Measurements from ENCODE around the gene COMMD2. TPM values are rescaled to one million over a fixed set of nuclear protein-coding genes. Genes with fewer than 3 reads are reported as not detected.

Gene COMMD2
- total RNA-seq, 6 experiments from 2014 or later = 11.0 to 17.7 (median 14.0) TPM

DNA sequence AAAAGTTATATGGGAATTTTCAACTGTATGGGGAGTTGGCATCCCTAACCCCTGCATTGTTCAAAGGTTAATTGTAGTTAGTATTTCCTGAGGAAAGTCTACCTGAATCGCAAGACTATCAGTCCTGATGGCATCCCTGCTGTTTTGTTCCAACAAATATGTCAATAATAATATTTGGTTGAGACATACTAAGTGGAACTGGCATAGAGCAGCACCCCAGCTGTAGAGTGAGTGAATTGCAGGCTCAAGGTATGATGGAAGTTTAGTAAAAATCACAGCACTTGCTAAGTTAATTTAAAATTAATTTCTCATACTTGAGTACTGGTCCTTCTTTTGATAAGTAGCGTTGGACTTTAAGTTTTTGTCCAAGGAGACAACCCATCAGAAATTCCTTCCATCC lies 18.0 kb upstream of the COMMD2 start:
- Histone ChIP-seq H3K9me3 (no peaks in the 10 kb centered on the region), H3K4me3 (no peak overlapping the region), H3K4me1 (no peaks in the 10 kb centered on the region), H3K36me3 (no peaks in the 10 kb centered on the region), H3K27me3 (no peaks in the 10 kb centered on the region), H3K27ac (no peak overlapping the region)
- no peak for DNase-seq
- 48% methylated on average over 2 of the region's 2 CpGs for WGBS (ENCODE audit: insufficient coverage, low coverage, low lambda C conversion rate, missing lambda C conversion rate)
- TF ChIP-seq, protein P1, sequence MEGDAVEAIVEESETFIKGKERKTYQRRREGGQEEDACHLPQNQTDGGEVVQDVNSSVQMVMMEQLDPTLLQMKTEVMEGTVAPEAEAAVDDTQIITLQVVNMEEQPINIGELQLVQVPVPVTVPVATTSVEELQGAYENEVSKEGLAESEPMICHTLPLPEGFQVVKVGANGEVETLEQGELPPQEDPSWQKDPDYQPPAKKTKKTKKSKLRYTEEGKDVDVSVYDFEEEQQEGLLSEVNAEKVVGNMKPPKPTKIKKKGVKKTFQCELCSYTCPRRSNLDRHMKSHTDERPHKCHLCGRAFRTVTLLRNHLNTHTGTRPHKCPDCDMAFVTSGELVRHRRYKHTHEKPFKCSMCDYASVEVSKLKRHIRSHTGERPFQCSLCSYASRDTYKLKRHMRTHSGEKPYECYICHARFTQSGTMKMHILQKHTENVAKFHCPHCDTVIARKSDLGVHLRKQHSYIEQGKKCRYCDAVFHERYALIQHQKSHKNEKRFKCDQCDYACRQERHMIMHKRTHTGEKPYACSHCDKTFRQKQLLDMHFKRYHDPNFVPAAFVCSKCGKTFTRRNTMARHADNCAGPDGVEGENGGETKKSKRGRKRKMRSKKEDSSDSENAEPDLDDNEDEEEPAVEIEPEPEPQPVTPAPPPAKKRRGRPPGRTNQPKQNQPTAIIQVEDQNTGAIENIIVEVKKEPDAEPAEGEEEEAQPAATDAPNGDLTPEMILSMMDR (IDR thresholded peaks at IDR 0.05) = no peak
- no peak for TF ChIP-seq POLR2A (IDR thresholded peaks at IDR 0.05)
- intact Hi-C loops (cut with DNase I) = no loop called here
- no peak for ATAC-seq

GRCh38 chr3:149768704-149769103 lies 16.4 kb upstream of the COMMD2 start:
- H3K4me3 ChIP-seq = no peak overlapping the region
- no peaks in the 10 kb centered on the region for H3K4me1 ChIP-seq
- intact Hi-C loops (cut with DNase I) = no loop called here
- 74% methylated on average over 6 of the region's 6 CpGs for WGBS (ENCODE audit: insufficient coverage, low coverage, low lambda C conversion rate, missing lambda C conversion rate)
- no peaks in the 10 kb centered on the region for H3K36me3 ChIP-seq
- TF ChIP-seq, protein P1 (IDR thresholded peaks at IDR 0.05) = no peak
- no peak for TF ChIP-seq POLR2A (IDR thresholded peaks at IDR 0.05)
- ATAC-seq (no peak), DNase-seq (no peak)
- no peak overlapping the region for H3K27ac ChIP-seq
- H3K27me3 ChIP-seq = no peaks in the 10 kb centered on the region
- no peaks in the 10 kb centered on the region for H3K9me3 ChIP-seq

GRCh38 chr3:149767720-149768119 lies 15.4 kb upstream of the COMMD2 start:
- DNase-seq (no peak), ATAC-seq (no peak)
- TF ChIP-seq, protein P1 (IDR thresholded peaks at IDR 0.05) = no peak
- TF ChIP-seq POLR2A (IDR thresholded peaks at IDR 0.05) = no peak
- Histone ChIP-seq H3K4me3 (no peak overlapping the region), H3K36me3 (no peaks in the 10 kb centered on the region), H3K27ac (no peak overlapping the region), H3K27me3 (no peaks in the 10 kb centered on the region), H3K4me1 (no peaks in the 10 kb centered on the region), H3K9me3 (no peaks in the 10 kb centered on the region)
- intact Hi-C loops (cut with DNase I) = no loop called here
- WGBS (ENCODE audit: insufficient coverage, low coverage, low lambda C conversion rate, missing lambda C conversion rate) = 92% methylated on average over 5 of the region's 6 CpGs

GRCh38 chr3:149765762-149766334 lies 13.6 kb upstream of the COMMD2 start:
- H3K27me3 ChIP-seq = no peaks in the 10 kb centered on the region
- ATAC-seq (peak; percentile 61 to 80 (median 71)), DNase-seq (no peak)
- TF ChIP-seq, protein P1 (IDR thresholded peaks at IDR 0.05) = peak; percentile 48 to 63 (median 58)
- TF ChIP-seq POLR2A (IDR thresholded peaks at IDR 0.05) = no peak
- H3K27ac ChIP-seq = no peak overlapping the region
- H3K36me3 ChIP-seq = no peaks in the 10 kb centered on the region
- intact Hi-C loops (cut with DNase I) = no loop called here
- no peaks in the 10 kb centered on the region for H3K4me1 ChIP-seq
- 58% methylated on average over 2 of the region's 2 CpGs for WGBS (ENCODE audit: insufficient coverage, low coverage, low lambda C conversion rate, missing lambda C conversion rate)
- no peaks in the 10 kb centered on the region for H3K9me3 ChIP-seq
- no peak overlapping the region for H3K4me3 ChIP-seq

GRCh38 chr3:149764302-149764701 lies 12.0 kb upstream of the COMMD2 start:
- H3K4me3 ChIP-seq = no peak overlapping the region
- H3K27ac ChIP-seq = no peak overlapping the region
- ATAC-seq = no peak

More at GRCh38 chr3:149764302-149764701, 12.0 kb upstream of the COMMD2 start:
- H3K4me1 ChIP-seq = no peaks in the 10 kb centered on the region
- 58% methylated on average over 1 of the region's 1 CpG for WGBS (ENCODE audit: insufficient coverage, low coverage, low lambda C conversion rate, missing lambda C conversion rate)
- H3K36me3 ChIP-seq = no peaks in the 10 kb centered on the region
- H3K27me3 ChIP-seq = no peaks in the 10 kb centered on the region
- no peak for DNase-seq
- intact Hi-C loops (cut with DNase I) = no loop called here
- TF ChIP-seq, protein P1 (IDR thresholded peaks at IDR 0.05) = no peak
- no peak for TF ChIP-seq POLR2A (IDR thresholded peaks at IDR 0.05)
- no peaks in the 10 kb centered on the region for H3K9me3 ChIP-seq

Measured in right lobe of liver (tissue), 6 donors.